Tibial nerve (tissue), 4 donors: Measurements from ENCODE around the gene COL8A1. TPM values are rescaled to one million over a fixed set of nuclear protein-coding genes. Genes with fewer than 3 reads are reported as not detected.
A peak's percentile ranks its signal among the peaks of the same experiment; 100 is the strongest.

Experiments used
- DNase-seq, 2 donors: peaks; one replicate each; pipeline ENCODE4 v3.0.0-alpha.2; 2019; ENCODE audit warnings: low spot score in 2 of 2
- H3K27ac ChIP-seq, 4 donors: fragments of 200-600 bp; sonication (generic) in 3 of 4; one replicate each; pipeline ENCODE4 v1.5.1; 2017 to 2019; ENCODE audit warnings: mild to moderate bottlenecking in 1 of 4
- H3K27me3 ChIP-seq, 2 donors: fragments of 200-600 bp; sonication (generic) in 1 of 2; one replicate each; pipeline versions ENCODE4 v1.5.1 to v1.6.0; 2017 to 2019
- H3K36me3 ChIP-seq, 3 donors: fragments of 200-600 bp; sonication (generic); one replicate each; pipeline ENCODE4 v1.5.1; 2018 to 2019
- H3K4me1 ChIP-seq, 4 donors: fragments of 200-600 bp; sonication (generic) in 3 of 4; one replicate each; pipeline ENCODE4 v1.5.1; 2017 to 2019
- H3K4me3 ChIP-seq, 4 donors: fragments of 200-600 bp; sonication (generic) in 3 of 4; one replicate each; pipeline ENCODE4 v1.5.1; 2017 to 2019; ENCODE audit warnings: mild to moderate bottlenecking in 1 of 4, moderate library complexity in 1 of 4
- H3K9me3 ChIP-seq, 4 donors: fragments of 200-600 bp; sonication (generic) in 3 of 4; one replicate each; pipeline ENCODE4 v1.5.1; 2017 to 2019
- CTCF ChIP-seq, 5 experiments: fragments of 200-600 bp in 3 of 5; fragments of 450-650 bp in 2 of 5; sonication (generic) in 3 of 5; IDR thresholded peaks; one replicate each; pipeline ENCODE4 v1.5.1; 2016 to 2019; ENCODE audit warnings: antibody characterized with exemption in 5 of 5, mild to moderate bottlenecking in 3 of 5, moderate library complexity in 2 of 5
- EP300 ChIP-seq, 2 donors: sonication (generic); formaldehyde crosslinking; IDR thresholded peaks; one replicate each; pipeline ENCODE4 v1.6.1; 2017; ENCODE audit warnings: antibody characterized with exemption in 2 of 2, mild to moderate bottlenecking in 1 of 2
- POLR2A ChIP-seq, 2 donors: fragments of 450-650 bp; IDR thresholded peaks; one replicate each; pipeline ENCODE4 v1.6.1; 2017; ENCODE audit warnings: antibody characterized with exemption in 2 of 2, mild to moderate bottlenecking in 2 of 2, moderate library complexity in 2 of 2
- WGBS, 2 donors: methylation state at CpG; one replicate each; pipeline ENCODE4 v1.1.5; 2018; 5-methylcytosine and 5-hydroxymethylcytosine counted together
- total RNA-seq, 4 donors: library from RNA; depleted of rRNA; stranded (reverse); fragments of >200 nt; gene quantifications; one replicate each; pipeline ENCODE4 v1.1.0, GENCODE V29; 2016

The COL8A1 gene
- total RNA-seq, 4 donors from 2014 or later = 144 to 217 (median 177) TPM

GRCh38 chr3:99678023-99678422, 39.6 kb downstream of the COL8A1 start:
- Histone ChIP-seq H3K27me3 (no peaks in the 10 kb centered on the region), H3K36me3 (no peaks in the 10 kb centered on the region), H3K9me3 (no peaks in the 10 kb centered on the region), H3K4me3 (no peak overlapping the region), H3K4me1 (peaks cover 0 to 53% (median 13%) of the 10 kb centered on the region in 4 donors), H3K27ac (peak overlapping the region in 2 of 4 donors; percentile 74 to 83)
- DNase-seq = peak in 1 of 2 donors; percentile 52
- TF ChIP-seq POLR2A (IDR thresholded peaks at IDR 0.05) = no peak
- TF ChIP-seq CTCF (IDR thresholded peaks at IDR 0.05) = no peak
- peak in 1 of 2 donors; percentile 86 for TF ChIP-seq EP300 (IDR thresholded peaks at IDR 0.05)
- 17 to 50% methylated on average over 1 of the region's 1 CpG for WGBS, 2 donors

- Histone ChIP-seq H3K4me1 (peaks cover 0 to 58% (median 13%) of the 10 kb centered on the region in 4 donors), H3K4me3 (no peak overlapping the region), H3K27me3 (no peaks in the 10 kb centered on the region), H3K27ac (peak overlapping the region in 2 of 4 donors; percentile 74 to 83), H3K9me3 (no peaks in the 10 kb centered on the region), H3K36me3 (no peaks in the 10 kb centered on the region)
- TF ChIP-seq POLR2A (IDR thresholded peaks at IDR 0.05) (no peak), EP300 (IDR thresholded peaks at IDR 0.05) (peak in 1 of 2 donors; percentile 9)
- WGBS, 2 donors = 68 to 82% methylated on average over 2 of the region's 2 CpGs
- no peak for DNase-seq
These were observed 40.5 kb downstream of the COL8A1 start for GRCh38 chr3:99678896-99679295.

GRCh38 chr3:99681512-99681911, 43.1 kb downstream of the COL8A1 start:
- Histone ChIP-seq H3K4me1 (peaks cover 0 to 59% (median 10%) of the 10 kb centered on the region in 4 donors), H3K27me3 (no peaks in the 10 kb centered on the region), H3K4me3 (no peak overlapping the region), H3K27ac (peak overlapping the region in 1 of 4 donors; percentile 78), H3K9me3 (no peaks in the 10 kb centered on the region), H3K36me3 (no peaks in the 10 kb centered on the region)
- TF ChIP-seq CTCF (IDR thresholded peaks at IDR 0.05) (no peak), POLR2A (IDR thresholded peaks at IDR 0.05) (no peak), EP300 (IDR thresholded peaks at IDR 0.05) (no peak)
- WGBS, 2 donors = 75 to 79% methylated on average over 1 of the region's 1 CpG
- DNase-seq = no peak

- Histone ChIP-seq H3K27me3 (no peaks in the 10 kb centered on the region), H3K9me3 (no peaks in the 10 kb centered on the region), H3K4me3 (no peak overlapping the region), H3K36me3 (no peaks in the 10 kb centered on the region), H3K4me1 (peaks cover 0 to 59% (median 10%) of the 10 kb centered on the region in 4 donors), H3K27ac (peak overlapping the region in 1 of 4 donors; percentile 78)
- TF ChIP-seq EP300 (IDR thresholded peaks at IDR 0.05) = no peak
- TF ChIP-seq CTCF (IDR thresholded peaks at IDR 0.05) = no peak
- TF ChIP-seq POLR2A (IDR thresholded peaks at IDR 0.05) = no peak
- DNase-seq = no peak
- 93% methylated on average over 9 of the region's 9 CpGs for WGBS, 2 donors
These were observed 43.6 kb downstream of the COL8A1 start for GRCh38 chr3:99681976-99682375.

- Histone ChIP-seq H3K4me1 (peaks cover 0 to 46% (median 5%) of the 10 kb centered on the region in 4 donors), H3K27ac (peak overlapping the region in 2 of 4 donors; percentile 57 to 78), H3K9me3 (no peaks in the 10 kb centered on the region), H3K4me3 (no peak overlapping the region), H3K27me3 (no peaks in the 10 kb centered on the region), H3K36me3 (no peaks in the 10 kb centered on the region)
- no peak for DNase-seq
- TF ChIP-seq POLR2A (IDR thresholded peaks at IDR 0.05) = no peak
- no peak for TF ChIP-seq CTCF (IDR thresholded peaks at IDR 0.05)
- TF ChIP-seq EP300 (IDR thresholded peaks at IDR 0.05) = no peak
- WGBS, 2 donors = 24 to 26% methylated on average over 1 of the region's 1 CpG
These were observed 45.1 kb downstream of the COL8A1 start for GRCh38 chr3:99683465-99683864.
